ENCODE measurements around the gene NPEPL1. TPM values are rescaled to one million over a fixed set of nuclear protein-coding genes. Genes with fewer than 3 reads are reported as not detected.

NPEPL1 gene
- total RNA-seq, 4 donors from 2014 or later, result 41.6 to 56.0 (median 47.2) TPM

GRCh38 chr20:58694241-58695083, 1.9 kb downstream of the NPEPL1 start:
- intact Hi-C loops (cut with DNase I), result loop anchor here (5.0 kb wide), 2 partner anchors 42 to 457 kb away; partner anchors contain the start of gene STX16
- no peak overlapping the region for H3K4me3 ChIP-seq (replicated peaks in 1 of 3)
- H3K9me3 ChIP-seq, result no peaks in the 10 kb centered on the region
- H3K27ac ChIP-seq, result no peak overlapping the region
- TF ChIP-seq CTCF (IDR thresholded peaks at IDR 0.05) (no peak), POLR2A (IDR thresholded peaks at IDR 0.05) (no peak)
- H3K36me3 ChIP-seq, result peaks cover 34 to 39% of the 10 kb centered on the region in 2 donors
- H3K4me1 ChIP-seq, result peaks cover 9 to 37% of the 10 kb centered on the region in 2 donors
- 96% methylated on average over 19 to 33 of the region's 33 CpGs for WGBS, 2 donors
- H3K27me3 ChIP-seq, result no peaks in the 10 kb centered on the region
- DNase-seq, result no peak

GRCh38 chr20:58695084-58695722, 2.6 kb downstream of the NPEPL1 start:
- Histone ChIP-seq H3K9me3 (no peaks in the 10 kb centered on the region), H3K4me3 (replicated peaks in 1 of 3) (no peak overlapping the region), H3K27me3 (no peaks in the 10 kb centered on the region), H3K27ac (no peak overlapping the region), H3K36me3 (peaks cover 41 to 46% of the 10 kb centered on the region in 2 donors), H3K4me1 (peaks cover 9 to 33% of the 10 kb centered on the region in 2 donors)
- no peak for DNase-seq
- TF ChIP-seq POLR2A (IDR thresholded peaks at IDR 0.05) (no peak), CTCF (IDR thresholded peaks at IDR 0.05) (no peak)
- WGBS, 2 donors, result 88 to 92% methylated on average over 9 of the region's 9 CpGs
- intact Hi-C loops (cut with DNase I), result no loop called here

GRCh38 chr20:58695895-58696375, 3.3 kb downstream of the NPEPL1 start:
- no peaks in the 10 kb centered on the region for H3K27me3 ChIP-seq
- TF ChIP-seq CTCF (IDR thresholded peaks at IDR 0.05) (no peak), POLR2A (IDR thresholded peaks at IDR 0.05) (no peak)
- no peak overlapping the region for H3K27ac ChIP-seq
- H3K9me3 ChIP-seq, result no peaks in the 10 kb centered on the region
- H3K36me3 ChIP-seq, result peaks cover 46 to 47% of the 10 kb centered on the region in 2 donors
- WGBS, 2 donors, result 88 to 89% methylated on average over 9 to 10 of the region's 10 CpGs
- DNase-seq, result no peak
- intact Hi-C loops (cut with DNase I), result no loop called here
- no peak overlapping the region for H3K4me3 ChIP-seq (replicated peaks in 1 of 3)
- peaks cover 9 to 25% of the 10 kb centered on the region in 2 donors for H3K4me1 ChIP-seq

- intact Hi-C loops (cut with DNase I), result no loop called here
These were observed 3.9 kb downstream of the NPEPL1 start for GRCh38 chr20:58696411-58696961.

More at GRCh38 chr20:58696411-58696961, 3.9 kb downstream of the NPEPL1 start:
- Histone ChIP-seq H3K27me3 (no peaks in the 10 kb centered on the region), H3K36me3 (peaks cover 47 to 48% of the 10 kb centered on the region in 2 donors), H3K27ac (no peak overlapping the region), H3K9me3 (no peaks in the 10 kb centered on the region), H3K4me3 (replicated peaks in 1 of 3) (no peak overlapping the region), H3K4me1 (peaks cover 9 to 23% of the 10 kb centered on the region in 2 donors)
- TF ChIP-seq POLR2A (IDR thresholded peaks at IDR 0.05) (no peak), CTCF (IDR thresholded peaks at IDR 0.05) (no peak)
- 89 to 93% methylated on average over 10 of the region's 10 CpGs for WGBS, 2 donors
- no peak for DNase-seq
